NCI-H1694 treated with DMSO at 0.1 percent for 48 hours (cell line): ENCODE results near the gene SKAP1.
"Not testable (repeated sequence)": the region's sequence is repeated elsewhere in the genome, so short reads cannot be mapped to it uniquely, and the experiment has no call there.

ENCODE experiments used
- DNase-seq: peaks from one replicate; lab custom pipeline; 2025; lab: John Stamatoyannopoulos, UW

SKAP1 gene

DNA sequence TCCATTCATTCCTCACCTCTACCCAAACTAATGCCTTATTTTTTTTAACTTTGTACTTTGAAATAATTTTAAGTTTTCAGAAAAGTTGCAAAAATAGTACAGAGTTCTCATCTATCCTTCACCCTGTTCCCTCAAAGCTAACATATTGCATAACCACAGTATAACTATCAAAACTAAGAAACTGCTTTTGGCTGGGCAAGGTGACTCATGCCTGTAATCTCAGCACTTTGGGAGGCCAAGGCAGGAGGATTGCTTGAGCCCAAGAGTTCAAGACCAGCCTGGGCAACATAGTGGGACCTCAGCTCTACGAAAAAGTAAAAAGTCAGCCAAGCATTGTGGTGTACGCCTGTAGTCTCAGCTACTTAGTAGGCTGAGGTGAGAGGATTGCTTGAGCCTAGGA is 147.7 kb downstream of the SKAP1 start:
- no peak for DNase-seq

DNA sequence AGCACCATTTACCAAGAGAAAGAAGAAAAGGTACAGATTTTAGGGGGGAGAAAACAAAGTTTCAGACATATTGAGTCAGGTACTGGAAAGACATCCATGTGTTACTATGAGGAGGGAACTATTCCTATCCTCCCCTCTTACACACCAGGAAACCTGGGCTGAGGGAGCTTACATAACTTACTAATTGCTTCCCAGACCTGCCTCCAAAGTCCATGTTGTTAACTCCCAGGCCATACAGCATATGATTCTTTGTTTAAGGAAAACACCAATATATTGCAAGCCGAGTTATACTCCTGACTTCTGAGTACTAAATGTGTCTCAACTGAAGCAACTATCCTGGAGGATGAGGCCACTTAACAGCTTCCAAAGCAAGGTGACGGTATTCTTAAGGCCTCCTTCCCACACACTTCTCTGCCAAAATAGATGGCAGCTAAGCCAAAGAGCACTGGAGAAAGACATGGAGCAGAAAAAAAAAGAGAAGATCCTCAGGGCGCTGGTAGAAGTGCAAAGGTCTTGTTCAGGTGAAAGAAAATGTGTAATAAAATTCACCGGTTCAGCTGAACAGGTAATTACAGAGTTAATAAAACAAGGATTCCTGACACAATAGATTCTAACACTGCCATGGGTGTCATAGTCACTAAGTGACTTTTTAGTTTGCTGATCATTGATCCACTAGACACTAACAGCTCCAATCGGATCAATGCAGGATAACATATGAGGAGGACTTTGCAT is 151.1 kb downstream of the SKAP1 start:
- no peak for DNase-seq

DNA sequence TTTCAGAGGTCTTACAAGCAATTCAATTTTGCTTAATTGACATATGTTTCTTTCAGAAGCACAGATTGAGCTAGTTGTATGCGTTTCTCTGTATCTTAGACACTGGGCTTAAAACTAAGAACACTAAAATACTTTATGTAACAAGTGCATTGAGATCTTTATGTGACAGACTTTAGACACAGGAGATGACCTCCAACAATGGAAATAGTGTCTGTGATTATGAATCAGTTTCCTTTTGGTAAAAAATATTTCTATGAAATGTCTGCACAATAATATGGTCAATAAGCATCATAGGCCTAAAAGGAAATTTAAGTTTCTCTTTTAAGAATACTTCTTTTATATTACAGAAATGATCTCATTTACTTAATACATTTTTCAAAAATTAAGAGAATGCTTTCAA is 153.2 kb downstream of the SKAP1 start:
- DNase-seq = no peak

DNA sequence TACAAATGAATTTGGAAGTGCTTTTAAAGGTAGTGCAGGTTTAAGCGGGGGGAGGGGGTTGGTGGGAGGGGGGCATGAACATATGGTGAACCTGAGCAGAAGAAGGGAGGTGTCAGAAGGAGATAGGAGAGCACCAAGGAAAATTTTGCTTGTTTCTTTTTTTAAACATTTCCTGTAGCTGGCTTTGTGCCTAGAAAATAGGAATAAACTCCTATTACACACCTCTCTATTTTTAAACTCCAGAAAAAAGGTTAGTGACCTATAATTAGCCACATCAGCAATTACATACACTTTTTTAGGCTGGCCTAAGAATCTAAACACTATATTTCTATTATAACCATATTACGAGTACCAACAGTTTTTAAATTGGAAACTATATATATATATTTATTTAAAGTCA is 159.1 kb downstream of the SKAP1 start:
- DNase-seq = no peak

DNA sequence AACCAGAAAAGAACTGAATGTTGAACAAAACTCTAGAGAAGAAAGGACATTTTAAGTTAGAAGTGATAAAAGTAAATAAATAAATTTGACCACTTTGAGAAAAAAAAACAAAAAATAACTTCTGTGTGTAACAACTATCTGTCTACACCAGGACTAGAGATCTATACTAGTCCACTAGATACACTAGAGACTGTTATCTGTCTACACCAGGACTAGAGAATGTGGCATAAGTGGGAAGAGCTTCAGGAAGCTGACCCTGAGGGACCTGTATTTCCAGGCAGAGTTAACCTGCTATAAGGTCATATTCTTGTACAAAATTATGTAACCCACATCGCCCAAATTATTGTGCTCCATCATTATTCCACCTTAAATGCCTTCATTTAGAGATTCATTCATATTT is 160.8 kb downstream of the SKAP1 start:
- DNase-seq = no peak

DNA sequence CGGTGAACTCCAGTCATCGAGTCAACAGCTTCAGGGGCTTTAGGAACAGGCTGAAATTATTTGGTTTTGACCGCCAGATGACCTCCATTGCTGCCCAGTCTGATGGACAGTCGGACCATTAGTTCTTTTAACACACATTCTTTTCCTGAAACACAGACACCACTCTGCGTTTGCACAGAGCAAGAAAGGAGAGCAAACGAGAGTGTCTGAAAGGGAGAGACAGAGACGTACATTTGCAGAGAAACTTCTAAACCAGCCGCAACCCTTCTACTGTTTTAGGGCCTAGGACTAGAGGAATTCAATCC is 166.3 kb downstream of the SKAP1 start:
- no peak for DNase-seq

DNA sequence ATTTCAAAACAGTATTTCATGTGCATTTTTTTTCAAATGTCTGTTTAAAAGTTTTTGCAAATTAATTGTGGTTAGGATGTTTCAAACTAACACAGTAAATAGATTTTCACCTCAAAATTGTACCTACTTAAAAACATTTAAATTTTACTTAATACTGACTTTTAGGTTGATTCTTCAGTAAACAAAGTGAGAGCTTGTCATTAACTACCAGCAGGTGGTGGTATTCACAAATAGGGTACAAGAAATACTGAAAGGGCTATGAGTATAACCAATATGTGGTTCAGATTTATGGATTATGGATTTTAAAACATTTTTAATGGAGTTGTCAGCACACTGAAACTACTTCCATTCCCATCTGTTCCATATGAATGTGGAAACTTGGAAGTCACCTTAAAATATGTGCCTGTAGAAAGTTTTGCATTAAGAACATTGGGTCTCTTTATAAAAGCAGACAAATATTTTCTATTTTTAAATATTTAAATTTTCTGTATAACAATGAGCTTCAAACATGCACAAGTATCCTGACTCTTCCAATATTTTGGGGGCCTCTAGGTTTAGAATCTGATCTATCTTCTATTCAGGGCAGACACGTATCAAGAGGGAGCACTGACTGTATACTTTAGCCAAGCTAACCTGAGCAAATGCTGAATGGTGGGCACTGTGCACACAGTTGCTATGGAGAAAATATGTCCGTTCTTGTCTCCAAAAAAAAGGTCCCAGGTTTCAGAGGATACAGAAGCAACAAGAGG is 166.9 kb downstream of the SKAP1 start:
- DNase-seq = peak; percentile 11

DNA sequence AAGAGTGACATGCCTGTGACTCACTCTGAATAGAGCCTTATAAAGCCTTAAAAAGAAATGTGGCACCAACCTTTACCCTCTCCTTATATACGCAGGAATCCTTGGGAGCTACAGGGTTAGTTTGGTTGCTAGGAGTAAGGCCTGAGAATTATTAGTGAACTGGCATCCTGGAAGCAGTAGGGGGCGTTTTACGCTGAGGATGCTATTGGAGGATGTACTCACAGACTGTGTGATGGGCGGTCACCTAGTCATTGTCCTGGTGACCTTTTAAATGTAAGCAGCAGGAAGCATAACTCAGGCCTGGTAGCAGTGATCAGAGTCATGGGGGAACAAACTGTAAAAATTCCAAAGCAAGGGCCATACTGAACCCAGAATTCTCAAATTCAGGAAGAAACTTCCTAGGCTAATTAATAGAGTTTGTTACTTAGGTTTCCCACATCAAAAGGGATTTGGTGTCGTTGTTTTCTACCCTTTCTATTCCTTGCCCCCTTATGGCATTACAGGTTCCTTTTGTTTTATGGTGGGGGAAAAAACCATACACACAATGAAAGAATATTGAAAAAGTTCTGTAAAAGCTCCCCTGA is 168.6 kb downstream of the SKAP1 start:
- DNase-seq = no peak

DNA sequence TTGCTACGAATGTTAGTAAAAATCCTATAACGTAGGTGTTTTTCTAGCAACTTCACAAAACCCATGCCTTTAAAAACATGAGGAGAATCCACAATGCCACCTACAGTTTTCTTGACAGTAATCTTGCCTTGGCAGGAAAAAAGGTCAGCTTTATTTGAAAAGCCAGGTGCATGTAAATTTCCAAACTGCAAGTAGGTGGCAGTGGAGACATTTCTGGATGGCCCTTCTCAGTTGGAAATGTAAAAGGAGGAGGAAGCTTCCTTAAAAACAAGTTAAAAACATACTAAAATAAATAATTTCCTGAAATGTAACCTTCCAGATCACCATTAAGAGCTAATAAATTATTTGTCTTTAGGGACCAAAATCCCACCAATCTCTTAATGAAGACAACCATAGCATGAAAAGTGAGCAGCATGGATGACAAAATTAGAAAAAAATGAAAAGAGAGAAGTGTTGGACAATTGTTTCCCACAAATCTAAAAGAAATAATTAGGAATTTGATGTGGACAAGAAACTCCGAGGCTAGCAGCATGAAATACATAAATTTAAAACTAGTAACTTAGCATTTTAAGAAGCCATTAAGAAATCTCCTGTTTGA is 170.2 kb downstream of the SKAP1 start:
- DNase-seq = peak; percentile 9

DNA sequence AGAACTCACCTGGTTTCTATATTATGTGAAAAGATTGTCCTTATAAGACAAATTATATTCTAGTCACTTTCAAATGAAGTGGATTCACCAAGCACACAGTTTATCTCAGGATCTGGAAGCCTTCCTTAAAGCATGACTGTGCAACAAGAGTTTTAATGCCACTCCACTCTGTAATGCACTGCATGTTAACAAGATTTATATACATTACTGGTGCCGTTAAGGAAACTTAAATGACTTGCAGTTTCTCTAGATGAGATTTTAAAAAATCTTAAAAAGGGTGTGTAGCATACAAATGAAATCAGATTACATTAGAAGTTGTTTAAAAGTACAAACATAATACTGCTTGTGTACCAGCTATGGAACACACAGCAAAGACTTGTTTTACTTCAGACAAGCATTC is 171.7 kb downstream of the SKAP1 start:
- DNase-seq = no peak

DNA sequence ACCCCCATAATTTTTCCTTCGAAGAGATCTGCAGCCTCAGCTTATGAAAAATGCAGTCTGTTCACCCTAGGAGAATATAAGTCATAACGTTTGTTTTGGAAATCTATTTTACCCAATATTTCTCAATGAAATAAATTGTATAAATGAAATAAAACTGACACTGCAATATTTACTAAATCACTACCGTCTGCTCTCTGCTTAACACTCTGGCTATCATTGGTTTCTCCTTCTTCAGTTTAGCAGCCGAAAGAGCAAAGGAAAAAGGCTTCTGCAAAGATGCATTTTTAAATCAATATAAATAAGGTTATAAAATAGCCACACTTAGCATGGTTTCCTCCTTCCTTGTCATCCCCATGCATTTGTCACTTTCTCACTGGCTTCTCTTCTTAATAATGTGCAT is 174.3 kb downstream of the SKAP1 start:
- DNase-seq = no peak

DNA sequence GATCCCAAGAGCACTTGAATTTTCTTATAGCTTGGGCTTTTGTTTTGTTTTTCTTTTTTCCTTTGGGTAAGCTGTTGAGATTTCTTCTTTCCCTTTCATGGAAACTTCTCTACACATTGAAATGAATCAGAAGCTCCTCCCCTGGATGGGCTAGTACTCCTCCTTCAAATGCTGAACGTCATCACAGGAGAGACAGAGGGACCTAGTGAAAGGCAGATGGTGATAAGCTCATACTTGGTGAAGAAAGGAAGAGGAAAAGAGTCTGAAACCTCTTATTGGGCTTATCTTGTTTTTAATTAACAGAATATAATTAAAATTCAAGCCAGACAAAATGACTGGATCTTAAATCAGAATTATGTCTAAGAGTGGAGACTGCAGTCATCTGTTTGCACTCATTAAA is 175.1 kb downstream of the SKAP1 start:
- no peak for DNase-seq

DNA sequence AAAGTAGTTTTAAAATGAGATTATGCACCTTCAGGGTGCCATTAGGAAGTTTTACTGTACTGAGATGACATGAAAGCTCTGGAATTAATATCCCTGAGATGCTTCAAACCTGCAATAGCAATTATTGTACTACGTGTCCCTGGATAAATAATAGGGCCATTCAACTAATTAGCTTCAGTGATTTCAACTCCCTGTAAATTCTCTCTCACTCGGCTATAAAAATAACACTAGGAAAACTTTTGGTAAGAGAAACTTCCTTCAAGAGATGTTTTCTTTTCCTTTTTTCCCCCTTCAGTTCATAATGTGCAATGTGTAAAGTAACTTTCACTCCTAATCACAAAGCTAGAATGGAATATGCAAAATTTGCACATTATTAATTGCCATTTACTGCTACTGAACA is 176.0 kb downstream of the SKAP1 start:
- no peak for DNase-seq

DNA sequence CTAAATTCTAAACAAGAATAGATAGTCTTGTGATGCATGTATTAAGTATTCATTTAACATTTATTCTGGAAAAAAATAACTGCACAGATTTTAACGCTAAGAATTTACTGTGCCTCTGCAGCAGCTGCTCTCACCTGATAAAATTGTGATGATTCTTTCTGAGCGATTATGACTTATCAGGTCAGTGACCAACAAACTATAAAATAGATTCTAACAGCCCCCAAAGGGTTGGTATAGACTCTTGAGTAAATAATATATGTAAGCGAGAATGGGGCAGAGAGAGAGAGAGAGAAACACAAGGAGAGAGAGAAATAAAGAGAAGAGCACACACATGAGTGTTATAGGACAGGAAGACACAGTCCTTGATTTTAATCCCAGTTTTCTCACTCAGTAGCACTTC is 178.1 kb downstream of the SKAP1 start:
- DNase-seq = no peak

DNA sequence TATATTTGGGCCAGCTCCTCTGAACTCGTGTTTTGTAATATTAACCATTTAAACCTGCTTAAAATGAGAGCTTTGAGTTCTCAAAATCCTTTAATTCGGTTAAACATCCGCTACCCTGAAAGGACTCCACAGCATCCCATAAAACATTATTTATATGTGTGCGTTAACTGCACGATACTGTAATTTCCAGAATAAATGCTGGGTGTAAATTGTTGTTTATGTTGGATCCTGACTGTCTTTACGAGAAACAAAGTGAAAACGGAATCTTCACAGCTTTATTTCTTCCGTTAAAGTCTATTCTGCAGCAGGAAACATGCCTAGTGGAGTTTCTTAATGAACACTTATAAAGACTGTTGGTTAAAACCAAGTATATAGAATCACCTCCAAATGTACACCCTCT is 179.1 kb downstream of the SKAP1 start:
- no peak for DNase-seq

DNA sequence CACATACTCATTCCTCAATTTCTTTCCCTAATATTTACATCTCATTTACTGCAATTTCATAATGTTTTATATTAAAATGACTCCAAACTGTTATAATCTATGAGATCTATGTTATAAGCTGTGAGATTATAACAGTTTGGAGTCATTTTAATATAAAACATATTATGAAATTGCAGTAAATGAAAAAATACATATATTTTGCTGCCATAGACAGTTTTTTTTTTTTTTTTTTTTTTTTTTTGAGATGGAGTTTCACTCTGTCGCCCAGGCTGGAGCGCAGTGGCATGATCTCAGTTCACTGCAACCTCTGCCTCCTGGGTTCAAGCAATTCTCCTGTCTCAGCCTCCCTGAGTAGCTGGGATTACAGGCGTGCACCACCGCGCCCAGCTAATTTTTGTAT is 180.0 kb downstream of the SKAP1 start:
- DNase-seq = not testable (repeated sequence)

DNA sequence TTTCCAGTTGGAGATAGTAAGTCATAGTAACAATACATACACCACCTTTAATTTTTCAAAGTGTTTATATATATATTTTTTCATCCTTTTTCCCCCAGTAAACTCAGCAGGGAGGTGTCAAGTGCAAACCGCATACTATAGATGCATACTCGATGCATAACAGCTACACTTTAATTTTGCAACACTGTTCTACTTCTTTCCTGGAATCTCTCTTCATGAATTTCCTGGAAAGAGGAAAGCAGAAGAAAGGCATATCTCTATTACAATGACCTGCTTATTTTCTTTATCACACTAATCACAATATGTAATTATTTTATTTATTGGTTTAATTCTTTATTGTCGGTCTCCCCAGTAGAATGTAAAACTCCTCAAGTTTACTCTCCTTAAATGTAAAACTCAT is 182.4 kb downstream of the SKAP1 start:
- no peak for DNase-seq

DNA sequence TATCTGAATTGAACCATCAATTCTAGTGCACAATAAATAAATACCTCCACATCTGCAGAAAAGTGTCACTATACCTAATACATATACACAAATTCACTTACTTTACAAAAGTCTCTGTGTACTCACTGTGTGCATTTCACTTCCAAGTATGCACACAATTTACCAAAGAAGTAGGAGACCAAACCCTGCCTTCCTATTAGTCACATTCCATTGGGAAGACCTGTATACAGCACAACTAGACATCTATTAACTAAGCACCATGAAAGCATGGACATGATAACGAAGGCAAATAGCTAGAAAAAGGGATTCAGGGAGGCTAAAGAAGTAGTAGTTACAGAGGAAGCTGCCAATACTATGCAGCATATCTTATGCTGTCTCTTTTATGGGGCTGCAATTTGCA is 183.0 kb downstream of the SKAP1 start:
- DNase-seq = no peak

DNA sequence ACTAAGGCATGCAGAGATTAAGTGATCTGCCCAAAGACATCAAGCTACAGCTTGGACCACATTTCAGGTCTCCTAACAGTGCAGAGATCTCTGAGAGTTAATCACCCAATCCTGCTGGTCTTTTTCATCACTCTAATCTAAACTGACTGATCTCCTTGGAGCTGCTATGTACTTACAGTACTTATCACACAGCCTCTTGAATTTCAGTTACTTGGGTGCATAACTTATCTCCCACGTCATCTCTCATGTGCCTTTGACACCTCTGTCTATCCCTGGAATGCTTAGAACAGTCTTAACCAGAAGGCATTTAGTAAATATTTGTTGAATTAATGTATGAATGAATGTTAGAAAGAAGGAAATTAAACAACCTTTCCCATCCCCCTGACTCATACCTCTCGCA is 183.4 kb downstream of the SKAP1 start:
- no peak for DNase-seq

DNA sequence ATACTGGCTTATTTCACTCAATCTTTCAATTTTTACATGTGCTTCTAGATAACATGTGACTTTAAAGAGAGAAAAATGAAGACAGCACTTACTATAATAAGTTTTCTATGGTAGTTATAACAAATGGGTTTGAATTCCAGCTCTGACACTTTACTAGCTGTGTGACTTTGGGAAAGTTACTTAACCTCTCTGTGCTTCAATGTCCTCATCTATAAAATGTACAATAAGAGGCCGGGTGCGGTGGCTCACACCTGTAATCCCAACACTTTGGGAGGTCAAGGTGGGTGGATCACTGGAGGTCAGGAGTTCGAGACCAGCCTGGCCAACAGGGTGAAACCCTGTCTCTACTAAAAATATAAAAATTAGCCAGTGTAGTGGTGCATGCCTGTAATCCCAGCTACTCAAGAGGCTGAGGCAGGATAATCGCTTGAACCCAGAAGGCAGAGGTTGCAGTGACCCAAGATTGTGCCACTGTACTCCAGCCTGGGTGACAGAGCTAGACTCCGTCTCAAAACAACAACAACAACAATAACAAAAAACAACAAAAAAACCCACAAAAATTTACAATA is 184.5 kb downstream of the SKAP1 start:
- not testable (repeated sequence) for DNase-seq

DNA sequence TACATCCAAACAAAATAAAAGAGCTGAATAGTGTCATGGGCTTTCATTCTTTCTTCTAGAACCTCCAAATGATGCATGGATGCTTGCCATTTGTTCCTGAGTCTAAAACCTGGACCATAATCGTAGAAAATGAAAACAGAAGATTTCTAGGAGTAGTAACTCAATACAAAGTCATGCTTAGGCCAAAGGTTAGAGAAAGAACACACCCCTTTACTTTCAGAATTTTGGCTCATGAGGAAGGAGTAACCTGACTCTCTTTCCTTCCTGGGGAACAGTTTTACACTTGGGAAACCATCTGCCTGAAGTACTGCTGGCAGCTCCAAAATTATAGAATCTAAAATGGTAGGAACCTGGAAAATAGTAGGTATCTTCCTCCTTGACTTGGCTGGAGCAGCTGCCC is 185.2 kb downstream of the SKAP1 start:
- DNase-seq = no peak

DNA sequence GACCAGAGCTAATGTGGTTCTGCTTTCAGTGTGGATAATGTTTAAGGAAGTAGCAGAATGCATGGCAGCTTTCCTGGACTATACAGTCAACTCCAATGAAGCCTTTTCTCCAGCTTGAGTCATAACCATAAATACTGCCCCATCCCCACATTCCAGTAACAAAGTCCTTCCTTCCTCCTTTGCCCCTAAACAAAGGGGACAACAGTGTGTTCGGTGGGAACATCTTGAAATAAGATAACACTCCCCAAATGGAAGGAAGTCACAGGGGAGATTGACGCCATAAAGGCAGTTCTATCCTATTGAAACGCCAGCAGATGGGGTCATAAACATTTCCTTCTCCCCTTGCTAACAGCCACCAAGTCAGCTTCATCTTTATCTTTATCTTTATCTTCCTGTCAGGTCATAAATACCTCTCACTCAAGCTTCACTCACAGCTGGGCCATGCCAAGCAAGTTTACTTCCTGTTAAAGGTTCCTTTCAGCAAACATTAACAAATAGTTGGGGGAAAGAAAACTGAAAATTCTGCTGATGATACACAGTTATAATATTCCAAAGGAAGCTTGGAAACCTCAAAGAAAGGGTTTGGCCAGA is 185.8 kb downstream of the SKAP1 start:
- no peak for DNase-seq
